GOT3 (cell line): ENCODE data around the gene OLAH.
"Not testable (repeated sequence)": the region's sequence is repeated elsewhere in the genome, so short reads cannot be mapped to it uniquely, and the experiment has no call there.

Source experiments
- DNase-seq: peaks from one replicate; lab custom pipeline; 2025; ENCODE audit warnings: mixed read lengths; lab: John Stamatoyannopoulos, UW

OLAH gene

GRCh38 chr10:15043674-15044073 is at the start of gene OLAH:
Gene OLAH (plus strand): TSS chr10:15043943. CDS start chr10:15047289, 3,346 bp downstream.
- DNase-seq: no peak

GRCh38 chr10:14995964-14996565 is 47.7 kb upstream of the OLAH start:
- DNase-seq: no peak

DNA sequence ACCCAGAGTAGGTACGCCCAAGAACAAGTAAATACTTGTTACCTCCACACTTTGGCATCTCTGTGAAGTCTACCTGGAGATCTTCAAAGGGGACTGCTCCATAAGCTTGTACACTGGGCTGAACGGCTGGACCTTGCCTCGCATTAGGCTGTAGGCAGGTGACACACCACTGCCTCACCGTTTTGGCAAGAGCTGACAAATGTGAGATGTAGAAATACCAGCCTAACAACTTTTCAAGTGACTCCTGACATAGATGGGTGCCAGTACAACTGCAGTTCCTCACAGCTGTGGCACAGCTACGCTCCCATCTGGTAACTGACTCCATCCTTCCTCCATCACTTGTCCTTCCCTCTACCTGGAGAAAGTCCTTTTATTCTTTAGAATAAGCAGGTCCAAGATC is 30.2 kb upstream of the OLAH start:
- DNase-seq: not testable (repeated sequence)

DNA sequence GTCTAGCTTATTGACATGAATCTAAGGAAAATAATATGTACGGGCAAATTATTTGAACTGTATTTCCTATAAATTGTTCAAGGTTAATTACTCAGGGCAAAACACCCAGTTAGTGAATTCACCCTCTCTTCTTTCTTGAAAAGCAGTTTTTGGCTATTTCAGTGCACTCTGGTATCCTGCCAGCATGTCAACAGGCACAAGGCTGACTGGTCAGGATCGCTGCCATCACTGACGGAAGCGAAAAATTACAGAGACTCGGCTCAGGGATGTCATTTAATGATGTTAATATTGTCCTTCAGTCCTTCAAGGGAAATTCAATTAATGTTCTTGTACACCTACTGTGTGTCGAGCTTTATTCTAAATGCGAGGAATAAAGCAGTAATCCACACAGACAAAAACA is 28.3 kb upstream of the OLAH start:
- no peak for DNase-seq

DNA sequence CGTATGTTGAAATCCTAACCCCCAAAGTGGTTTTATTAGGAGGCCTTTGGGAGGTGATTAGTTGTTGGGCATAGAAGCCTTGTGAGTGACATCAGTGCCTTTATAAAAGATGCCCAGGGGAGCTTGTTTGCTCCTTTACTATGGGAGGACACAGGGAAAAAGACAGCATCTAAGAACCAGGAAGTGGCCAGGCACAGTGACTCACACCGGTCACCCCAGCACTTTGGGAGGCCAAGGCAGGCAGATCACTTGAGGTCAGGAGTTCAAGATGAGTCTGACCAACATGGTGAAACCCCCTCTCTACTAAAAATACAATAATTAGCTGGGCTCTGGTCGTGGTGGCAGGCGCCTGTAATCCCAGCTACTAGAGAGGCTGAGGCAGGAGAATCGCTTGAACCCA is 22.8 kb upstream of the OLAH start:
- not testable (repeated sequence) for DNase-seq

- not testable (repeated sequence) for DNase-seq
Measured at GRCh38 chr10:15023079-15023478, 20.7 kb upstream of the OLAH start.

GRCh38 chr10:15024017-15025004 is 19.4 kb upstream of the OLAH start:
- not testable (repeated sequence) for DNase-seq

GRCh38 chr10:15025040-15025439 is 18.7 kb upstream of the OLAH start:
- not testable (repeated sequence) for DNase-seq

GRCh38 chr10:15027741-15028140 is 16.0 kb upstream of the OLAH start:
- no peak for DNase-seq

GRCh38 chr10:15035385-15036301 is 8.1 kb upstream of the OLAH start:
- no peak for DNase-seq

DNA sequence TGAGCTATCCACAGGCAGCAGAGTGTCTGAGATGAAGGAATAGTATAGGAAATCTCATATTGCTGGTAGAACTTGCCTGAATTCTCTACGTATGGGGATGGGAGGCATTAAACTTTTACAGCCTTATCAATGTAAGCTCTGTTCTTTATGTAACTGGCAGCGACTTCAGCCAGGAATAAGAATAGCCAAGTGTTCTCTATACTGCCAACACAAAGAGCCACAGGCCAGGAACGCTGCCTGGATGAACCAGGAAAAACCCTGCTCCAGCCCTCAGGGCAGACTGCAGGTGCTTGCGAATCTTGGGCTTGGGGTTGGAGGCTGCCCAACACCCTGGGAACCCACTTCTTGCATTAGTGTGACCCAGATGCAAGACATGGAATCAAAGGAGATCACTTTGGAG is 6.1 kb upstream of the OLAH start:
- no peak for DNase-seq

DNA sequence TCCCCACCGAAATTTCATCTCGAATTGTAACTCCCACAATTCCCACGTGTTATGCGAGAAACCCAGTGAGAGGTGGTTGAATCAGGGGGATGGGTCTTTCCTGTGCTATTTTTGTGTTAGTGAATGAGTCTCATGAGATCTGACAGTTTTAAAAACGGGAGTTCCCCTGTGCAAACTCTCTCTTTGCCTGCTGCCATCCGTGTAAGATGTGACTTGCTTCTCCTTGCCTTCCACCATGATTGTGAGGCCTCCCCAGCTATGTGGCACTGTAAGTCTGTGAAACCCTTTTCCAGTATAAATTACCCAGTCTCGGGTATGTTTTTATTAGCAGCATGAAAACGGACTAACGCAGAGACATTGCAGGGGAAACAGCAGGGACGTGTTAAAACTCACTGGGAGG is 5.3 kb upstream of the OLAH start:
- DNase-seq: no peak

DNA sequence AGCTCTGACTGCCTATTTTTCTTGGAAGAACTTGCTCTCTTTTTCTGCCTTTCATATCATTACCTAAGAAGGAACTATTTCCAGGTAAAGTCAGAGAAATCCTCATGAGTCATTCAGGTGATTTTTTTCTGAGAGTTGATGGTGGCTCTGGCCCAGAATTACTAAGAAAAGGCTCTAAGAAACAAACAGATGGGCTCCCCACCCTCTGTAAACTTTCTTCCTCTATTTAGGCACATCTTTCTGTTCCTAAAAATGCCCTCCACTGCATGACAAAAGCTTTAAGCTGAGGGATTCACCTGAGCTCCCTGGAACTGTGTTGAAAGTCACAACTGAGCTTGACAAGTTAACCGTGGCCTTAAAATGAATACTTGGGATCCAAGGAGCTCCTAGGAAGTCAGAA is 1.6 kb downstream of the OLAH start:
- DNase-seq: no peak

DNA sequence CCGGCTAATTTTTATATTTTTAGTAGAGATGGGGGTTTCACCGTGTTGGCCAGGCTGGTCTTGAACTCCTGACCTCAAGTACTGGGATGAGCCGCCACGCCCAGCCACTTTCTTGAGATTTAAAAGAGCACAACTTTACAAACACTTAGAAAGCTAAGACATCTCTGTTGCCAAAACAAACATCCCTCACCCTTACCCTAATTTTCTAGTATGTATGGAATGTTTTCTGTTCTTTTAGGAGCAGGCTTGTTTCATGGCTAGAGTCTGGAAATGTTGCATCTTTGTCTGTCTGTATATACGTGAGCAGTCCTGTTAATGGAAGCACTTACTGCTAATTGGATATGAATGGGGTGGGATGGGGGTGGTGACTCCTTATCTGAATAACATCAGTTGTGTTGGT is 2.9 kb downstream of the OLAH start:
- no peak for DNase-seq

DNA sequence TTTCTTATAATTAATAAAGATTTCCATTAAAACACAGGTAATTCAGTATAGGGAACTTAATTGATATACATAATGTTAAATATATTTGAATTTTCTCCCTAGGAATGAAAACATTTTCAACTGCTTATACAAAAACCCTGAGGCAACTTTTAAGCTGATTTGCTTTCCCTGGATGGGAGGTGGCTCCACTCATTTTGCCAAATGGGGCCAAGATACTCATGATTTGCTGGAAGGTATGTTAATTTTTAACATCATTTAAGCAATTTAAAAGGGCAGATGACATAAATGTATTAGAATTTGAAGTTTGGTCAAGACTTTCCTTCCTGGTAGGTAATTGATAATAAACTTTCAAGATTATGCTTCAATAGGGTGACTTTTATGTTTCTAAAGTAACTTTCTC is 5.8 kb downstream of the OLAH start:
- no peak for DNase-seq

DNA sequence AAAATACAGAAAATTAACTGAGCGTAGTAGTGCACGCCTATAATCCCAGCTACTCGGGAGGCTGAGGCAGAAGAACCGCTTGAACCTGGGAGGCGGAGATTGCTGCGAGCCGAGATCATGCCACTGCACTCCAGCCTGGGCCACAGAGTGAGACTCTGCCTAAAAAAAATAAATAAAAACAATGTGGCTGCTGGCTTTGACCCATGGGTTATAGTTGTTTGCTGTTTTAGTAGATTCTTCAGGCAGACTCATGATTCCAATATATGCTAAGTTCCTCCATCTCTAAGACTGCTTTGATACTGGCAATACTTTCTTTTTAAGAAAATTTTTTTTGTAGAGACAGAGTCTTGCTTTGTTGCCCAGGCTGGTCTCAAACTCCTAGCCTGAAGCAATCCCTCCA is 8.4 kb downstream of the OLAH start:
- no peak for DNase-seq

GRCh38 chr10:15053061-15053460 is 9.3 kb downstream of the OLAH start:
- DNase-seq: no peak

GRCh38 chr10:15058689-15059088 is 14.9 kb downstream of the OLAH start:
- DNase-seq: no peak

DNA sequence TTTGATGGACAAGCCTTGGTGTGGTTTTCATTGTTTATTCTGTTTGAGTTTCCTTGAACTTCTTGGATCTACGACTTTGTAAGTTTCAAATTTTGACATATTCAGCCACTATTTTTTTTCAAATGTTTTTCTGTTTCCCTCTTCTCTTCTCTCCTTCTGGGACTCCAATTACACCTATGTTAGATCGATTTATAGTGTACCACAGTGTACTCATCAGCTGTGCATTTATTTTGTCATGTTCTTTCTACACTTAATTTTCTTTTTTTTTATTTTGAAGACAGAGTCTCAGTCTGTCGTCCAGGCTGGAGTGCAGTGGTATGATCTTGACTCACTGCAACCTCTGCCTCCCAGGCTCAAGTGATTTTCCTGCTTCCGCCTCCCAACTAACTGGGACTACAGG is 16.2 kb downstream of the OLAH start:
- DNase-seq: no peak

GRCh38 chr10:15060638-15061037 is 16.9 kb downstream of the OLAH start:
- no peak for DNase-seq

GRCh38 chr10:15067154-15067553 is 23.4 kb downstream of the OLAH start:
- DNase-seq: no peak

- no peak for DNase-seq
Measured at GRCh38 chr10:15068802-15069201, 25.1 kb downstream of the OLAH start.
